CD4-positive, alpha-beta T cell treated with Interleukin-21 for 1 hour (primary cell): ENCODE data around the gene CTNNA2.
"Not testable (repeated sequence)": the region's sequence is repeated elsewhere in the genome, so short reads cannot be mapped to it uniquely, and the experiment has no call there.

Experiments used
- DNase-seq: peaks from one replicate; pipeline ENCODE4 v3.0.0-alpha.2; 2020

The CTNNA2 gene

DNA sequence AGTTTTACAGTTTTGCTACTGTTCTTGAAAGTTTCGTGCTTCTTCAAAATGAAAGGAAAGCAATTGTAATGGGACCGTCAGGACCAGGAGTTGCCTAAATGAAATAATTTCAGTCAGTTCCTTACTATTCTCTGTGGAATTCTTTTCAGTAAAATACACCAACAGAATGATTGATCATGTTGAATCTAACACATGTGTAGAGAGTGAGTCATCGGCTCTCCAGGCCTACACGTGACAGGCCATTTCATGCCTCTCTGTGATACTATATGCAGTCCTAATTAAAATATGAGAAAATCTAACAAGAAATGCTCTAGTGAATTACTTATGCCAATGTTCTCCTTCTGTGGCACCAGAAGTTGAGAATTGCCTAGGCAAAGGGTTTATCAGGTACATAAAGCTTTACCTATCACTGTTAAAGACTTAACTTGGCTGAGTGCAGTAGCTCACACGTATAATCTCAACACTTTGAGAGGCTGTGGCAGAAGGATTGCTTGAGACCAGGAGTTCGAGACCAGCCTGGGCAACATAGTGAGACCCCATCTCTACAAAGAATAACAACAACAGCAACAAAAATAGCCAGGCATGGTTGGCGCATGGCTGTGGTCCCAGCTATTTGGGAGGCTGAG, 592.3 kb downstream of the CTNNA2 start:
- DNase-seq: no peak

DNA sequence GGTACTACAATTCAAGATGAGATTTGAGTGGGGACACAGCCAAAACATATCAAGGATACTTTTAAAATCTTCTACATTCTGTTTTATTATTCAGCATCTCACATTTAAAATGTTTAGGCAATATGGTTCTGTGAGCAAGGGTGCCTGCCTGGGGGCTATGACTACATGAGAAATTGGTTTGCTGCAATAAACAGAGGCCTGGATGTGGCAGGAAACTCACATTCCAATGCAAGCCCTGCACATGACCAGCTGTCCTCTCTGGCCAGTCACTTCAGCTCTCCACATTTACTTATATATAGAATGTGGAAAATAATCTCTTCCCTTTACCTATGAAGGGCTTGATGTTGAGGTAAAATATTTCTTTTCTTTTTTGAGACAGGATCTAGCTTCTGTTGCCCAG, 598.3 kb downstream of the CTNNA2 start:
- DNase-seq: no peak

DNA sequence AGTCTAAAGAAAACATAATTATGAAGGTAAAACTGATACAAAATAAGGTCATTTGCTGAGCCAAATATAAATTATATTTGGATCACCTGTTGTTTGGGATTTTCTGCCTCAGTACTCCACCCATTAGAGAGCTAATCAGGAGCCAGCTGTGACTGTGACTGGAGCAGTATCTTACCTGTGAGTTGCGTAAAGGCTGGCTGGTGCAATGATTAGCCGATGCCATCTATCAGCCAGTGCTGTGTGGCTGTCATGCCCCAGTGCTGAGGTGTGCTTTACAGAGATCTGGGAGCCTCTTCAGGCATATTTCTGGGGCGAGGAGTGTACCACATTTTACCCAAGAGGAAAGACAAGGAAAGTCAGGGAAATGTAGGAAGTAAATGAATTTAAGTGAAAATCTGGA, 599.9 kb downstream of the CTNNA2 start:
- DNase-seq: no peak

DNA sequence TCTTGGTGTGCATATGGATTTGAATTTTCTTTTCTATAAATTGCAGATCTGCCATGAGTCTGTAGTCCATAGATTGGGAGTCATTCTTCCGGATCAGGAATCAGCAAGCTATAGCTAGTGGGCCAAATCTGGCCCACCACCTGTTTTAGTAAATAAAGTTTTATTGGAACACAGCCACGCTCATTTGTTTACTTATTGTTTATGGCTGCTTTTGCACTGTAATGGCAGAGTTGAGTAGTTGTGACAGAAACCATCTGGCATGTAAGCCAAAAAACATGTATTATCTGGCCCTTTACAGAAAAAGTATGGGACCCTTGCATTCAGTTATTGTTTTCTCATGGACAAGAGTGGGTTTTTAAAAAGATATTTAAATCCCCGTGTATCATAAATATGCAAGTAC, 600.5 kb downstream of the CTNNA2 start:
- no peak for DNase-seq

DNA sequence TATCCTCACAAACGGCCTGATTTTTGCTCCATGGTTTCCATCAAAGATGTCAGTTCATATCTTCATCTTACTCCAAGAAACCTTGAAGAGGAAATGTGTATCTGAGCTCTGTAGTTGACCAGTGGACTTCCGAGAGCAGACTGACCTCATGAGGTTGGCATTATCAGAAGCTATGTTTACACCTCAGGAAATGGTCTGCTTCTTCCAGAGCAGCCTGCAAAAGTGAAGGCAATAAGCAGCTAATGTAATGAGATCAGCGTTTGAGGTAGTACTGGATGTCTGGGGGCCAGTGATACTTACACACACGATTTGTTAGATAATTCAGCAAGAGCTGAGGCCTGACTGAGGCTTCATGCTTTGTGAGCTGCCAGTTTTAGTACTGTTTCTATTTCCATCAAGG, 602.0 kb downstream of the CTNNA2 start:
- DNase-seq: no peak

DNA sequence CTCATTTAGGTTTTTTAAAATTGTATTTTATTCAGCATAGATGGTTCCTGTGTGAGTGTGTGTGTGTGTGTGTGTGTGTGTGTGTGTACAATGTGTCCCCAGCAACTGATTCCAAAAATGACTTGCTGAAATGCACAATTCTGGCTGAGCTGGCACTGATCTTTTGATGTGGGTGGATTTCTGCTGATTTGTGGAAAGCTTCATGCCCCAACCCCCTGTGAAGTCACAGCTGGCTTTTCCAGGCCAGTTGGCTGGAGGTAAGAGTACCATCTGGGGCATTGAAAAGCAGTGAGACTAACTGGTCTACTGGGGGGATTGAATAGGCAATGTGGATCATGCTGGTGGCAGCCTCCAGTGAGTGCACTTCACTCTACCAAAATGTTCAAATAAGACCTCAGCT, 604.5 kb downstream of the CTNNA2 start:
- DNase-seq: no peak

DNA sequence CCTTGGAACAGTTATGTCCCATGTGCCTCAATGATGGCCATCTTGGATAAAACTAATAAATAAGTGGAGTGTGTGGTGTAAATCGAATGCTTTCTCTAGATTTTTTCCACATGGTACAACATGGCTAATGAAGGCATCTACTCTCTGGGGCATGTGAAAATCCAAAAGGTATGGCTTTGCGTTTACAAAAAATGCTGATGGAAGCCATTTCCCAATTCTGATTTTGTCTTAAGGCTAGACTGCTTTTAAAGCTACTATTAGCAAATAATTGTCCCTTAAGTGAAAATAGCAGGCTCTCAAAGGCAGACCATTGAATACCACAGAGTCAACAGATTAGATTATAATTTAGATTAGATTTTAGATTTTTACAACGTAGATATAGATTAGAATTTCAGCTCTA, 608.0 kb downstream of the CTNNA2 start:
- no peak for DNase-seq

DNA sequence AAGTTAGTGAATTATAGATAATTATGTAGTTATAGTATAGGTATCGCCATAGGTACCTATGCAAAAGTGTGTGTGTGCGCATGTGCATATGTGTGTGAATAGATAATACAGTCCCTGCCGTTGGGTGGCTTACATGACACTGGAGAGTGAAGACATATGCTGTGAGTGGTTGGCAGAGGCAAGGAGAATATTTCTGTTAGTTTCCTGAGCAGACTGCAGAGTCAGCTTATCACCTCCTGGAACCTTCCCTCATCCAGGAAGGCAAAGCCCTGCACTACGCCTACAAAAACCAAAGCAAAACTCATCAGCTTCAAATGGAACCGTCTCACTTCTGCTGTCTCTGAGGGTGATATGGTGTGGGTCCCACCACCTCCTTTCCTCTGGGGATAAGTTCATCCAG, 609.8 kb downstream of the CTNNA2 start:
- no peak for DNase-seq

DNA sequence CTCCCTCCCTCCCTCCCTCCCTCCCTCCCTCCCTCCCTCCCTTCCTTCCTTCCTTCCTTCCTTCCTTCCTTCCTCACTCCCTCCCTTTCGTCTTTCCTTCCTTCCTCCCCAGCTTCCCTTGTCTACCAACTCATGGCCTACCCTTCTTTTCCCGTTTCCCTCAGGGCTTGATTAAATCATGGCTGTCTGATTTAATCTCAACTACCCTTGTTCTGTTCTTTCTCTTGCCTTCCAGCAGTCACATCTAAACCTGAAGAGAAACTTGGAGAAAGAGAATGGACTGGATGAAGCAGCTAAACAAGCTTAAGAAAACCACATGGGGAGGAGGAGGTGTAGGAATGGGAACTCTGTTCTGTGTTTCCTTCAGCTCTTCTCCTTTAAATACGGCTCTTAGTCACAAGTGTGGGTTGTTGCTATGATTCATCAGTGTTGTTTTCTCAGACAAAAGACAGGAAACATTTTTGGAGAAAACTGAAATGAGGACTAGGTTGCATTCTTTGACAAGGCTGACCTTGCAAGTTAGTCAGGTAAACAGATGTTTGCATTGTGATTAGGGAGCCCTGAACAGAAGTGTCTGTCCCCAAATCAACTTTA, 613.8 kb downstream of the CTNNA2 start:
- no peak for DNase-seq

DNA sequence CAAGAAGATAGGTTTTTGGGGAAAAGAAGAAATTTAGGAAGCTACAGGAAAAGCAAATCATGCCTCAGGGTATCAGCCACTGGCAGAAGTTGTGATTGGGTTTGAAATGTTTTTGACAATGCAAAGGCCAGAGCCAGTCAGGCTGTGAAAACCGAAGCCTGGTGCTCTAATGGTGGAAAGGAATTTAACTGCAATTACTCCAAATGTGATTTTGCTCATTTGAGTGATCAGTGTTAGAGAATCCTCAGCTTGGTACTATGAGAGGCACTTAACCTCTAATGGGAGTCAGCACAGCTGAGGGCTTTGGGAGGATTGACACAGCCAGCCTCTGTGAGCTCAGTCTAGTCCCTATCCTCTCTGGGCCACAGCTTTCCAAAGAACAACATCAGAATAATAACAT, 615.2 kb downstream of the CTNNA2 start:
- no peak for DNase-seq

DNA sequence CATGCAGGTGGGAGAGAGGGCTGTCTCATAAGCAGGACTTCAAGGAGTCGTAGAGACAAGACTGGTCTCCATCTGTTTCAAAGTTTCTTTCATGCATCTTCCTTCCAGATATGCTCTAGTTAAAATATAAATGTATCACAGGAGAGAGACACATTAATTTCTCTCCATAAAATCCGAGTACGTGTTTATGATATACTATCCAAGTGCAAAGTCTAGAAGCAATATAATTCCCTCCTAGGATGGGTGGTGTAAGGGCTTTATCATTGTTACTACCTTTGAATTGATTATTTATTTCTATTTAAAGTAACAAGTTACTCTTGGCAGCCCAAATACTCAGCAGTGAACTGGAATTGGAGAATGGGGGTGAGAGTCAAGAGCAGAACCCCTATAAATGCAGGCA, 619.4 kb downstream of the CTNNA2 start:
- no peak for DNase-seq

DNA sequence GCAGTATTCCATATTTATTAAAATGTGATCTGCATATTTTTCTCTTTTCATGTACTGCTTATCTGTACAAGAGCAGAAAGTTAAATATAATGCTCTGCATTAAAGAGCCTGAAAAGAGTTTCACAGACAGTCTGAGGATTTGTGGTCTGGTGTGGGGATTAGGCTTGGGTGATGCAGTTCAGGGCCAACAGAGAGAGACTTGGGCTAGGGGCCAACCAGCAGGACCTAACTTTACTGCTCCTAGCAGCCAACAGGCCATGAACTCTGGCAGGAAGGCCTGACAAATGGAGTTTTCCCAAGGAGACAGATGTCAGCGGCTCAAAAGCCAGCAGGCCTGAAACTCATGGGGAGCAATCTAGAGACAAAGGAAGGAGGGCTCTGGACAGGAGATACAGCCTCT, 622.1 kb downstream of the CTNNA2 start:
- no peak for DNase-seq

DNA sequence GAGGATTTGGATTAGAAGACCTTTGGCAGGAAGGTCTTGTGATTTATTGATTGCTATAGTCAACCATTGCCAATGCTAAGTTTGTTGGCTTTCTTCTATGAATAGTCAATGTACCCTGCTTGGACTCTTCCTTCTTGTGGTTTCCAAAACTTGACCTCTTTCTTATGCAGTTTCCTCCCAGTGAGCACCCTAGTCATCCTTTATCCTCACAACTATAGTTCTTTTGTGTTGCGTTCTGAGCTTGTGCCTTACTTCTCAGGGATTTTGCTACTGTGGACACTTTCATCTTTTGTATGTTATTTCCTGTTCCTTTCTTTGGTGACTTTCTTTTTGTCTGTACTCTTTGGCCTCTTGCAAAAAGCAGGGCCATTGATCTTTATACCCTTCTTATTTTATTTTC, 623.5 kb downstream of the CTNNA2 start:
- no peak for DNase-seq

DNA sequence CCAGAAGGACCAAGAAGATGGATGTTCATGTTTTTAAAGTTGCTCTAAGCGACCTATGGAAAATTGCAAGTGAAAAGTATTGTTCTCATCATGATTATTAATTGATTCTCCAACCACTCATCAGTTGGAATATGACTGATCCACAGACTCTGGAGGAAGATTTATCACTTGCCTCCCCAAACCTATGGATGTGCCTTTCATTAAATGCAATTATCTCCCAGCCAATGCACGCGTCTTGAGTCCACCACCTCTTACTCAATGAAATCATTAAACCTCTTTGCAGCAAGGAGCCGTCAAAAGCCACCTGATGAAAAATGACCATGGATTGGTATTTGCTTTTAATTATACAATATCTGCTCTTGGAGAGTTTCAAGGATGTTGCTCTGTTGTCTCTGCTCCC, 626.1 kb downstream of the CTNNA2 start:
- DNase-seq: no peak

DNA sequence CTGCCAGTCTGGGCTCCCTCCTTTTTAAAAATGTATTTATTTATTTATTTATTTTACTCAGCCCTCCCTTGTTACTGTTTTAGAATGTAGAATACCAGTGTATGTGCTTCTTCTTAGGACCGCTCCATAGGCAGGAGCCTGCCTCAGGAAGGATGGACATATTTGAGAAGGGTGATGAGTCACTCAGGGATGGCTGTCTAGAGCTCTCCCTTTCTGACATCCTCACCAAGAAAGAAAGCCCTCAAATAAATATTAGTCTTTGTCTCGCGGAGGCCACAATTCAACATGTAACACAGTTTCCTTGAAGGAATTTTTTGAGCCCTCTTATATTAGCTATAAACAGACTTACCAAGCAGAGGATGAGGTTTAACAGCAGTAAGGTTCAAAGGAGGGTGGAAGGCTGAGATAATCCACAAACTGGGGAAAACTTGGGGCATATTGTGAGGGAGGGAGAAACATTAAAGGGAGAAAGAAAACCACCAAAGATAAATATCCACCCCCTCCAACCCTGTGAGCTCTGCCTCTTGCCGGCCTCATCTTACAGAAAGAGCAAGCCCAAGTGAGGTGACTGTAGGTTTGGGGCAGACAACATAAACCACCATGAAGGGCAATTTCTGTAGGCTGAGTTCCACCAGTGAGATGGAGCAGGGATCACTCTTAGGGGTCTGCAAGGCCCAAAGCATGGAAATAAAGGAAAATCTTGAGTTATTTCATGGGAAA, 628.3 kb downstream of the CTNNA2 start:
- no peak for DNase-seq

DNA sequence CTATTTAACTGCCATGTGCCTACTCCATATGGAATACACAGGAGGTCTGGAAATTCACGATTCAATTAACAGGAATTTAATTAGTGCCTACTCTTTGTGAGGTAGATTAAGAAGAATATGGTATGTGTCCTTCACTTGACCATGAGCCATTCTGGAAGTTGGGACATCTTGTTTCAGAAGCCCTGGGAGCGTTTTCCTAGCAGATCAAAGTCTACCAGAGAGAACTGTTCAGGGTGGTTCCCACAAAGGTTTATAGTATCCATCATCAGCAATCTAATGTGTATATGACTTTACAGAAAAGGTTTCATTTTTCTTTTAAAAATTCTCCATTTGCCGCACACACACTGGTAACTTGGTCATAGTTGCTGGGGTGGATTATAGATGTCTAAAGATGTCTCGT, 632.6 kb downstream of the CTNNA2 start:
- no peak for DNase-seq

DNA sequence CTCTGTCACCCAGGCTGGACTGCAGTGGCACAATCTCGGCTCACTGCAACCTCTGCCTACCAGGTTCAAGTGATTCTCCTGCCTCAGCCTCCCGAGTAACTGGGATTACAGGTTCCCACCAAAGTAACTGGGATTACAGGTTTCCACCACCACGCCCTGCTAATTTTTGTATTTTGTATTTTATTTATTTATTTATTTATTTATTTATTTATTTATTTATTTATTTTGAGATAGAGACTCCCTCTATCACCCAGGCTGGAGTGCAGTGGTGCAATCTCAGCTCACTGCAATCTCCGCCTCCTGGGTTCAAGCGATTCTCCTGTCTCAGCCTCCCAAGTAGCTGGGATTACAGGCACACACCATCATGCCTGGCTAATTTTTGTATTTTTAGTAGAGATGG, 633.9 kb downstream of the CTNNA2 start:
- not testable (repeated sequence) for DNase-seq

DNA sequence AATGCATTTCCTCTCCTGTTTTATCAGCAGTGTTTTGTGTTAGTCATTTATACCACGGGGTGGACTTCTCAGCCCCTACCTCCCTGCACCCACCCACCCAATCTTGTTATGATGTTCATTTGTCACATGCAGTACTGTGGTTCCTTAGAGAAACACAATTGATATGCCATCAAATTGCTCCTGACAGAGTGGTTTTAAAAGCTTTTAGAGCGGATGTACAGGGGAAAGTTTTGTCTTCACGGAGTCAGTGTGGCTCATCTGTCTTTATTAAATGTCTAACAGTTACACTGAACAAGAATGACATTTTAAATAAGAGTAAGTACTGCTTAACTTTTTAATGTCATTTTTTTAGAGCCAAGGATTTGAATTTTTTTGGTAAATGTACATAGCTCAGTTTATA, 634.8 kb downstream of the CTNNA2 start:
- no peak for DNase-seq

DNA sequence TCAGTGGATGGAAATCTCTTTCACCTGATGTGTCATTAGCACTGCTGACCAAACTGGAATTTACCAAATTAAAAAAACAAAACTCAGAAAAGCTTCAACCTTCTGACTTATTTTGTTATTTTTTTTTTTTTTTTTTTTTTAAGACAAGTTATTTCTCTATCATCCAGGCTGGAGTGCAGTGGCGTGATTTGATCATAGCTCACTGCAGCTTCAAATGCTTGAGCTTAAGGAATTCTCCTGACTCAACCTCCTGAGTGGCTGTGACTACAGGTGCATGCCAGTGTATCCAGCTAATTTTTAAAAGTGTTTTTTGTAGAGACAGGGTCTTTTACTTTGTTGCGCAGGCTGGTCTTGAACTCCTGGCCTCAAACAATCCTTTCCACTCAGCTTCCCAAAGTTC, 636.1 kb downstream of the CTNNA2 start:
- no peak for DNase-seq

DNA sequence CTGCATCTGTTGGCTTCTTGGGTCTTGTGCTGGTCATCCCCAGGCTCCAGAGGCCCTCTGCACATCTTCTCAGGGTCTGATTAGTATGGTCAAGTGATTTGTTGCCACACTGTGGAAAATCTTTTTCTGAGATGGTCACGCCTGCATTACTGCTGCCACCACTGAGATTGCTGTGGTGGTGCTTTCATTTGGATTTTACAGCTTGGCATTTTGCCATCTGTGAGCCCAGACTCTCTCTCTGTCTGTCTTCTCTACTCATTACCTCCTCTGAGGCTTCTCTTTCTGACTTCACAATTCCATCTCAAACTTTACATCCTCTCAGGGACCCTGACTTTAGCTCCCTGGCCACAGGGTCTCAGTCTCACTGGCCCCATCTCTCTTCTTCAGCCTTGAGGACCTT, 637.1 kb downstream of the CTNNA2 start:
- no peak for DNase-seq

DNA sequence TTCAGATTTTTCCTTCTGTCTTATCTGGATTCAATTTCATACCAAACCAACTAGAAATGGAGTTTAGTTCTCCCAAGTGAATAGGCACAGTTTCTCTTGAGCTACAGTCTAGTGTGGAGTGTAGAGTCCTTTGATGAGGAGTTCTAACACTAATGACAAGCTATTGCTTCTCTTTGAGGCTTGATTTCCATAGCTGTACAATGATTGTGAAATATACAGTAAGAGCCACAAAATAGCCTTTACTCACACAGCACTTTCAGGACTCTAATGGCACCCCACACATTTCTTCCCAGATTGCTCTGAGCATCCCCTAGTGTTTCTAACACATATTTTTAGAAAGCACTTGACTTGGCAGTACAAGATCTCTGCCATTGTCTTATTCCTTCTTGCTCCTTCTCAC, 638.4 kb downstream of the CTNNA2 start:
- DNase-seq: no peak

DNA sequence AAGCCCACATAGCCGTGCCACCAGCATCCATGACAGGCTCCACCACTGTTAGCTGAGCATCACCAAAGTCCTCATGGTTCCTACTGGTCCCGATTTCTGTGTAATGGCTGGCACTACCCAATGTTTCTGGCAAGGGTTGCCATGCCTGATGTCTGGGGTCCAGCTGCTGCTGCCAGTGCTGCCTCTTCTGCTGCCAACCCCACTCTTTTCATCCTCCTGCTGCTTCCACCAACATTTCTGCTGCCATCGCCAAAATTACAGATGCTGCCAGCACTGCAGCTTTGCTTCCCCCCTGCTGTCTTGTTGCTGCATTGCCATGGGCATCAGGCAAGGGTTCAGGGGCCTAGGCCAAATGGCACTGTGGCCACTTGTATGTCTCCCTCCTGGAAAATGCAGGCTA, 638.8 kb downstream of the CTNNA2 start:
- no peak for DNase-seq

DNA sequence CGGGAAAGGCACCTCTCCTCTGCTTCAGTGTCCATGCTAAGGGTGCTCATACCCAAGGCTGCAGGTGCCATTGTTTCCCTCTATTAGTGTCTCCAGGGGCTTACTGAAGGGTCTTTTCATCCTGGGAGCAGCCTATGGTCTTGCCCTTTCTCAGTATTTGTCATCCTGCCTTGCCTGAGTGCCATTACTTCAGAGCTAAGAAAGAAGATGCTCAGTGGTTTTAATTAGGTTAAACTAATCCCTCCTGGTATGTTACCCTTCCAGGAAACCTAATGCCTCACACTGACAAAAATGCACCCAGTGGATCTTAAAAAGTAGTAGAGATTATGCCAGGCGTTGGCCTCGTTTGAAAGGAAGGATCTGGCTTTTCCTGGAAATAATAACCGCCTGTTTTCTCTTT, 640.3 kb downstream of the CTNNA2 start:
- no peak for DNase-seq

DNA sequence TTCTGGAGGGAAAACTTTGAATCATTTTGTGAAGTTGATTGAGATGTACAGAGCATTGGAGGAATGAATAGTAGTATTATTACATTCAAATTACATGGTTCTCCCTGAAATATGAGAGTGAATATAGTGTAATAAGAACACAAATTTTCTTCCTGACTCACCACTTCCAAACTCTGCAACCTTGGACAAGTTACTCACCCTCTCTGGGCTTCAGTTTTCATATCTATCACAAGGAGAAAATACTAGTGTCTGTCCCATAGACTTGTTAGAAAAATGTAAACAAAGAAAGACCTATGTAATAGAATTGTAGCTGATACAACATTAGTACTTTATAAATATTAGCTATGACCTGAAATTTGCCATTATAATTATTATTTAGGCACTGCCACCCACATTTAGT, 640.9 kb downstream of the CTNNA2 start:
- DNase-seq: no peak
